IMR-90 (cell line): ENCODE results near the gene MIER1. TPM values are rescaled to one million over a fixed set of nuclear protein-coding genes. Genes with fewer than 3 reads are reported as not detected.

ENCODE experiments used
- ATAC-seq: fragments of 200-7000 bp; cut with Tn5 transposase; 2 replicates; pipeline ENCODE4 v1.9.1; 2020; ENCODE audit warnings: low read depth, mild to moderate bottlenecking, moderate library complexity
- BruUV-seq: library from RNA; stranded (reverse); fragments of 400-500 nt; replicated peaks from 2 replicates; lab custom pipeline; 2021; lab: Mats Ljungman, UMichigan
- CTCF ChIA-PET: fragments of 300-600 bp; formaldehyde crosslinking; extraction: SDS; loops from one replicate; lab custom pipeline; 2021; ENCODE audit warnings: antibody characterized with exemption; lab: Yijun Ruan, JAX
- POLR2A ChIA-PET: fragments of 300-600 bp; sonication (Branson Sonifier 250); formaldehyde crosslinking; loops from one replicate; lab custom pipeline; 2022; ENCODE audit warnings: antibody characterized with exemption; ENCODE audit not compliant: unreplicated experiment; lab: Charles Lee
- DNase-seq: peaks from one replicate; pipeline ENCODE4 v3.0.0; 2013
- H2AFZ ChIP-seq: replicated peaks from 2 replicates; pipeline ENCODE3; 2013; ENCODE audit warnings: low read length, mild to moderate bottlenecking; ENCODE audit not compliant: poor library complexity
- H2AK5ac ChIP-seq: 2 replicates; pipeline ENCODE4 v1.6.1; 2013; ENCODE audit warnings: low read depth, low read length, inconsistent platforms
- H2AK9ac ChIP-seq: replicated peaks from 2 replicates; pipeline ENCODE3; 2013; ENCODE audit warnings: mild to moderate bottlenecking, low read depth, low read length, moderate library complexity; ENCODE audit not compliant: poor library complexity
- H2BK120ac ChIP-seq: 2 replicates; pipeline ENCODE4 v1.6.1; 2013; ENCODE audit warnings: low read depth, low read length, inconsistent platforms
- H2BK15ac ChIP-seq: 3 replicates; pipeline ENCODE4 v1.6.1; 2013; ENCODE audit warnings: low read depth, low read length, inconsistent platforms
- H2BK20ac ChIP-seq: 2 replicates; pipeline ENCODE4 v1.6.1; 2013; ENCODE audit warnings: low read depth, mild to moderate bottlenecking, inconsistent platforms, low read length, moderate library complexity
- H2BK5ac ChIP-seq: 2 replicates; pipeline ENCODE4 v1.6.1; 2013; ENCODE audit warnings: mild to moderate bottlenecking, low read depth, low read length, inconsistent platforms; ENCODE audit not compliant: poor library complexity, severe bottlenecking
- H3K14ac ChIP-seq: replicated peaks from 2 replicates; pipeline ENCODE4 v1.6.1; 2013; ENCODE audit warnings: low read depth, low read length, inconsistent platforms
- H3K18ac ChIP-seq: 2 replicates; pipeline ENCODE4 v1.6.1; 2013; ENCODE audit warnings: low read depth, low read length, control low read depth
- H3K23ac ChIP-seq: 2 replicates; pipeline ENCODE4 v1.6.1; 2013; ENCODE audit warnings: low read depth, low read length, inconsistent platforms
- H3K27ac ChIP-seq: 2 replicates; pipeline ENCODE4 v1.5.1; 2013; ENCODE audit warnings: mild to moderate bottlenecking, control low read depth, low read length; ENCODE audit not compliant: insufficient read depth
- H3K27me3 ChIP-seq: 2 replicates; pipeline ENCODE4 v1.6.1; 2013; ENCODE audit warnings: low read length; ENCODE audit not compliant: control insufficient read depth, insufficient read depth
- H3K36me3 ChIP-seq: 2 replicates; pipeline ENCODE4 v1.6.1; 2013; ENCODE audit warnings: low read length, mixed read lengths; ENCODE audit not compliant: control insufficient read depth, insufficient read depth
- H3K4ac ChIP-seq: 2 replicates; pipeline ENCODE4 v1.6.1; 2013; ENCODE audit warnings: low read depth, low read length, inconsistent platforms
- H3K4me1 ChIP-seq: 2 replicates; pipeline ENCODE4 v1.6.1; 2013; ENCODE audit warnings: low read length, mixed read lengths; ENCODE audit not compliant: control insufficient read depth, insufficient read depth
- H3K4me2 ChIP-seq: 2 replicates; pipeline ENCODE4 v1.6.1; 2013; ENCODE audit warnings: low read depth, mild to moderate bottlenecking, control low read depth, low read length, moderate library complexity
- H3K4me3 ChIP-seq: 2 replicates; pipeline ENCODE4 v1.5.1; 2013; ENCODE audit warnings: low read depth, mild to moderate bottlenecking, control low read depth, low read length, moderate library complexity; ENCODE audit not compliant: insufficient read depth
- H3K56ac ChIP-seq: 2 replicates; pipeline ENCODE4 v1.6.1; 2013; ENCODE audit warnings: low read length, inconsistent platforms; ENCODE audit not compliant: insufficient read depth; ENCODE audit errors: extremely low read depth
- H3K79me1 ChIP-seq, 2 experiments: 2 replicates each; pipeline ENCODE4 v1.6.1; 2013; ENCODE audit warnings: low read length in 2 of 2, inconsistent platforms in 1 of 2, low read depth in 1 of 2
- H3K9ac ChIP-seq: 2 replicates; pipeline ENCODE4 v1.6.1; 2013; ENCODE audit warnings: low read depth, low read length, control low read depth
- H3K9me1 ChIP-seq: 2 replicates; pipeline ENCODE4 v1.6.1; 2013; ENCODE audit warnings: low read length, inconsistent platforms; ENCODE audit not compliant: insufficient read depth
- H3K9me3 ChIP-seq: 2 replicates; pipeline ENCODE4 v1.6.1; 2013; ENCODE audit warnings: low read length; ENCODE audit not compliant: control insufficient read depth, insufficient read depth
- H4K20me1 ChIP-seq: 2 replicates; pipeline ENCODE4 v1.6.1; 2013; ENCODE audit warnings: low read length, inconsistent platforms; ENCODE audit not compliant: insufficient read depth
- H4K5ac ChIP-seq: 2 replicates; pipeline ENCODE4 v1.6.1; 2013; ENCODE audit warnings: mild to moderate bottlenecking, low read depth, low read length, control low read depth
- H4K8ac ChIP-seq, 2 experiments: 2 replicates each; pipeline ENCODE4 v1.6.1; 2013; ENCODE audit warnings: low read depth in 2 of 2, low read length in 2 of 2, control low read depth in 1 of 2, inconsistent platforms in 1 of 2
- H4K91ac ChIP-seq: 2 replicates; pipeline ENCODE4 v1.6.1; 2013; ENCODE audit warnings: low read depth, low read length, inconsistent platforms; ENCODE audit not compliant: insufficient read depth
- BHLHE40 ChIP-seq: fragments of 150-350 bp; IDR thresholded peaks from 2 replicates; pipeline ENCODE4 v1.6.1; 2016; ENCODE audit warnings: mild to moderate bottlenecking, low read depth, low read length
- CEBPB ChIP-seq: IDR thresholded peaks from 2 replicates; pipeline ENCODE4 v1.6.1; 2012; ENCODE audit warnings: low read depth, low read length, improper control_type of control experiment
- CHD1 ChIP-seq: IDR thresholded peaks from 2 replicates; pipeline ENCODE4 v1.6.1; 2012; ENCODE audit warnings: low read depth, low read length, improper control_type of control experiment
- CTCF ChIP-seq: conservative IDR thresholded peaks from 2 replicates; pipeline ENCODE4 v1.5.1; 2012; ENCODE audit warnings: mild to moderate bottlenecking, low read depth, low read length, improper control_type of control experiment
- ELK1 ChIP-seq: fragments of 150-350 bp; IDR thresholded peaks from 2 replicates; pipeline ENCODE4 v1.6.1; 2016; ENCODE audit warnings: low read depth, mild to moderate bottlenecking, low read length, moderate library complexity, borderline replicate concordance
- FOS ChIP-seq: fragments of 150-350 bp; IDR thresholded peaks from 2 replicates; pipeline ENCODE4 v1.6.1; 2016; ENCODE audit warnings: low read depth, low read length
- MAFK ChIP-seq: IDR thresholded peaks from 2 replicates; pipeline ENCODE4 v1.6.1; 2012; ENCODE audit warnings: low read depth, low read length, improper control_type of control experiment
- MAZ ChIP-seq: IDR thresholded peaks from 2 replicates; pipeline ENCODE4 v1.6.1; 2012; ENCODE audit warnings: low read depth, mild to moderate bottlenecking, low read length, improper control_type of control experiment, moderate library complexity, borderline replicate concordance
- MXI1 ChIP-seq: IDR thresholded peaks from 2 replicates; pipeline ENCODE4 v1.6.1; 2012; ENCODE audit warnings: low read depth, mild to moderate bottlenecking, low read length, moderate library complexity, borderline replicate concordance
- NFE2L2 ChIP-seq: fragments of 150-350 bp; IDR thresholded peaks from 2 replicates; pipeline ENCODE4 v1.6.1; 2016; ENCODE audit warnings: low read depth, mild to moderate bottlenecking, low read length
- POLR2A ChIP-seq: IDR thresholded peaks from 2 replicates; pipeline ENCODE4 v1.6.1; 2012; ENCODE audit warnings: mild to moderate bottlenecking, low read depth, low read length
- RAD21 ChIP-seq: IDR thresholded peaks from 2 replicates; pipeline ENCODE4 v1.6.1; 2012; ENCODE audit warnings: low read length, improper control_type of control experiment
- RCOR1 ChIP-seq: IDR thresholded peaks from 2 replicates; pipeline ENCODE4 v1.6.1; 2012; ENCODE audit warnings: mild to moderate bottlenecking, low read length, improper control_type of control experiment; ENCODE audit not compliant: insufficient replicate concordance
- RFX5 ChIP-seq: IDR thresholded peaks from 2 replicates; pipeline ENCODE4 v1.8.0; 2012; ENCODE audit warnings: low read depth, mild to moderate bottlenecking, low read length, moderate library complexity
- SMC3 ChIP-seq: fragments of 150-350 bp; IDR thresholded peaks from 2 replicates; pipeline ENCODE4 v1.6.1; 2016; ENCODE audit warnings: low read depth, mild to moderate bottlenecking, antibody characterized with exemption, low read length, moderate library complexity
- USF2 ChIP-seq: fragments of 150-350 bp; IDR thresholded peaks from 2 replicates; pipeline ENCODE4 v1.6.1; 2017; ENCODE audit warnings: mild to moderate bottlenecking, antibody characterized with exemption, low read length, low read depth
- WGBS, 2 experiments: methylation state at CpG; one replicate each; pipeline versions ENCODE4 v1.1.5 to v1.1.7; 2013; ENCODE audit warnings: missing lambda C conversion rate in 2 of 2; ENCODE audit not compliant: insufficient read length in 1 of 2; ENCODE audit errors: extremely low coverage in 2 of 2; 5-methylcytosine and 5-hydroxymethylcytosine counted together
- dilution Hi-C: fragments of 300-500 bp; cut with HindIII; formaldehyde crosslinking; loops from one replicate; pipeline ENCODE4 v1.14.3; 2018; ENCODE audit warnings: low sequenced_read_pairs; ENCODE audit not compliant: unreplicated experiment
- in situ Hi-C: fragments of 300-500 bp; cut with MboI; formaldehyde crosslinking; loops from 3 replicates; pipeline ENCODE4 v1.14.3; 2019; ENCODE audit warnings: low sequenced_read_pairs, inconsistent platforms, mixed read lengths
- intact Hi-C: fragments of 100-400 bp; cut with micrococcal nuclease; formaldehyde crosslinking; loops from 2 replicates; pipeline ENCODE4 v1.10.0; 2022
- polyA plus RNA-seq, 3 experiments: library from polyadenylated mRNA; depleted of rRNA; stranded (reverse); fragments of >200 nt; gene quantifications; 2 replicates each; pipeline ENCODE4 v1.2.3, GENCODE V29; 2012; ENCODE audit warnings: low replicate concordance in 1 of 3
- total RNA-seq: library from RNA; depleted of rRNA; stranded (reverse); fragments of >200 nt; gene quantifications from 2 replicates; pipeline ENCODE4 v1.2.3, GENCODE V29; 2012

Gene MIER1
- total and polyA plus RNA-seq, 2 of the 4 experiments (the other 2 are of a cell fraction), result 5.0 to 11.5 TPM

DNA sequence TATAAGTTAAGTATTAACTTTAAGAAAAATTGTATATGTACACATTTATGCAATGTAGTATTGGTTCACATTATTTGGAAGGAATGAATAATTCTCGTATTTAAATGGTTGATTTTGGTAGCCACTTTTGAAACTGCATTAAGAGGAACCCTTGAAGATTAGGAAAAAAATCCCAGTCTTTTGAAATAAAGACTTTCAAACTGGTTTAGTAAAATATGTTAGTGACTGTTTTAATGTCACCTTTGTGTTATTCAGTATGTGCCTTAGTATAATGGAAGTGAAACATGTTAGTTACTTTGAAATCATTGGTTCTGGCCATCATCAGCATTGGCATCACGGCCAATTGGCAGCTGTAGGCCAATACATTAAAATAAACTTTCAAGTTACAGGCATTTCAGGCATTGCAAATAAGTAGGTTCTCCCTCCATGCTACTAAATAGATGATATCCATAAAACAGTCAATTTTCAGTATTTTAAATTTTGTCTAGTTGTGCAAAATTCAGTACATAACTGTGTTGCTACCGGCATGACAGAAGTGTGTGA is 4.4 kb downstream of the MIER1 start:
- no TSS peak for BruUV-seq
- no peak overlapping the region for H2BK15ac ChIP-seq
- H3K36me3 ChIP-seq, result no peaks in the 10 kb centered on the region
- H2BK120ac ChIP-seq, result no peak overlapping the region
- no peak overlapping the region; the same call in 1 of the 2 replicates for H4K91ac ChIP-seq
- no peak overlapping the region for H3K27ac ChIP-seq
- TF ChIP-seq ELK1 (no peak), BHLHE40 (no peak), MXI1 (no peak), MAZ (no peak), SMC3 (no peak), NFE2L2 (no peak), MAFK (no peak), USF2 (no peak), RAD21 (no peak), CHD1 (no peak), CEBPB (no peak), FOS (no peak), POLR2A (no peak), CTCF (no peak), RCOR1 (no peak), RFX5 (no peak)
- no peaks in the 10 kb centered on the region for H3K9me3 ChIP-seq
- H4K8ac ChIP-seq, result peak overlapping the region; percentile 21 to 86; a peak in 1 of 4 replicates
- ChIA-PET POLR2A (no interaction called here), CTCF (no interaction called here)
- peak overlapping the region; percentile 65; the same call in 1 of the 2 replicates for H3K4me3 ChIP-seq
- no peak for DNase-seq
- H3K4me1 ChIP-seq, result no peaks in the 10 kb centered on the region
- no peaks in the 10 kb centered on the region for H3K27me3 ChIP-seq
- no peak overlapping the region for H4K5ac ChIP-seq
- in situ Hi-C loops (loop anchor here (25.0 kb wide), 2 partner anchors 392 to 1117 kb away; partner anchors contain the start of gene SGIP1), intact Hi-C loops (no loop called here), dilution Hi-C loops (no loop called here)
- H3K9ac ChIP-seq, result peak overlapping the region; percentile 71; the same call in 1 of the 2 replicates
- H2AFZ ChIP-seq, result peak overlapping the region; percentile 90
- ATAC-seq, result no peak
- no peaks in the 10 kb centered on the region for H3K9me1 ChIP-seq
- H3K14ac ChIP-seq, result peak overlapping the region; percentile 85; the same call in 1 of the 2 replicates
- H3K23ac ChIP-seq, result peak overlapping the region; percentile 50
- peak overlapping the region; percentile 76 for H3K4me2 ChIP-seq
- no peak overlapping the region for H2AK9ac ChIP-seq
- WGBS, 2 experiments, result no CpG with 5 or more reads among the region's 3 CpGs
- H2BK5ac ChIP-seq, result peak overlapping the region; percentile 74
- no peak overlapping the region for H3K18ac ChIP-seq
- H3K56ac ChIP-seq, result peak overlapping the region; percentile 92; the same call in 1 of the 2 replicates
- peak overlapping the region; percentile 3; the same call in 1 of the 2 replicates for H3K4ac ChIP-seq
- no peak overlapping the region for H2BK20ac ChIP-seq
- H4K20me1 ChIP-seq, result peaks cover 19% of the 10 kb centered on the region
- peaks cover 5 to 25% of the 10 kb centered on the region in 2 experiments for H3K79me1 ChIP-seq
- H2AK5ac ChIP-seq, result peak overlapping the region; percentile 30; the same call in 1 of the 2 replicates
